Esophagus squamous epithelium (tissue), 4 donors: ENCODE results near the gene ARFIP1.

ENCODE experiments used
- POLR2A ChIP-seq, 4 donors: fragments of 450-650 bp; IDR thresholded peaks; one replicate each; pipeline ENCODE4 v1.6.1; 2017; ENCODE audit warnings: antibody characterized with exemption in 4 of 4, mild to moderate bottlenecking in 4 of 4, moderate library complexity in 3 of 4
- TF ChIP-seq, protein P1 (sequence below), 6 experiments: fragments of 450-650 bp in 4 of 6; fragments of 200-600 bp in 2 of 6; sonication (generic) in 2 of 6; IDR thresholded peaks; one replicate each; pipeline ENCODE4 v1.5.1; 2016 to 2019; ENCODE audit warnings: antibody characterized with exemption in 6 of 6, mild to moderate bottlenecking in 4 of 6, moderate library complexity in 4 of 6

GRCh38 chr4:152900395-152900794 is 120.6 kb downstream of the ARFIP1 start:
- TF ChIP-seq, protein P1, sequence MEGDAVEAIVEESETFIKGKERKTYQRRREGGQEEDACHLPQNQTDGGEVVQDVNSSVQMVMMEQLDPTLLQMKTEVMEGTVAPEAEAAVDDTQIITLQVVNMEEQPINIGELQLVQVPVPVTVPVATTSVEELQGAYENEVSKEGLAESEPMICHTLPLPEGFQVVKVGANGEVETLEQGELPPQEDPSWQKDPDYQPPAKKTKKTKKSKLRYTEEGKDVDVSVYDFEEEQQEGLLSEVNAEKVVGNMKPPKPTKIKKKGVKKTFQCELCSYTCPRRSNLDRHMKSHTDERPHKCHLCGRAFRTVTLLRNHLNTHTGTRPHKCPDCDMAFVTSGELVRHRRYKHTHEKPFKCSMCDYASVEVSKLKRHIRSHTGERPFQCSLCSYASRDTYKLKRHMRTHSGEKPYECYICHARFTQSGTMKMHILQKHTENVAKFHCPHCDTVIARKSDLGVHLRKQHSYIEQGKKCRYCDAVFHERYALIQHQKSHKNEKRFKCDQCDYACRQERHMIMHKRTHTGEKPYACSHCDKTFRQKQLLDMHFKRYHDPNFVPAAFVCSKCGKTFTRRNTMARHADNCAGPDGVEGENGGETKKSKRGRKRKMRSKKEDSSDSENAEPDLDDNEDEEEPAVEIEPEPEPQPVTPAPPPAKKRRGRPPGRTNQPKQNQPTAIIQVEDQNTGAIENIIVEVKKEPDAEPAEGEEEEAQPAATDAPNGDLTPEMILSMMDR (IDR thresholded peaks at IDR 0.05): no peak
- TF ChIP-seq POLR2A (IDR thresholded peaks at IDR 0.05): no peak
